Fibroblast of villous mesenchyme (primary cell): ENCODE measurements around the gene PRDM12. TPM values are rescaled to one million over a fixed set of nuclear protein-coding genes. Genes with fewer than 3 reads are reported as not detected.
"Not testable (repeated sequence)": the region's sequence is repeated elsewhere in the genome, so short reads cannot be mapped to it uniquely, and the experiment has no call there.

ENCODE experiments used
- DNase-seq: peaks from one replicate; pipeline ENCODE4 v3.0.0-alpha.2; 2010; ENCODE audit warnings: low read depth
- H3K4me3 ChIP-seq: 2 replicates; pipeline ENCODE4 v1.5.1; 2011; ENCODE audit warnings: low read depth, mild to moderate bottlenecking, low read length
- total RNA-seq: library from RNA; depleted of rRNA; stranded (reverse); fragments of >200 nt; gene quantifications from 2 replicates; pipeline ENCODE4 v1.2.3, GENCODE V29; 2012
- TF ChIP-seq, protein P1 (sequence below): IDR thresholded peaks from 2 replicates; pipeline ENCODE4 v1.5.1; 2012; ENCODE audit warnings: low read depth, mild to moderate bottlenecking, low read length; ENCODE audit not compliant: insufficient read depth

The PRDM12 gene
- total RNA-seq, 1 donor: not detected

DNA sequence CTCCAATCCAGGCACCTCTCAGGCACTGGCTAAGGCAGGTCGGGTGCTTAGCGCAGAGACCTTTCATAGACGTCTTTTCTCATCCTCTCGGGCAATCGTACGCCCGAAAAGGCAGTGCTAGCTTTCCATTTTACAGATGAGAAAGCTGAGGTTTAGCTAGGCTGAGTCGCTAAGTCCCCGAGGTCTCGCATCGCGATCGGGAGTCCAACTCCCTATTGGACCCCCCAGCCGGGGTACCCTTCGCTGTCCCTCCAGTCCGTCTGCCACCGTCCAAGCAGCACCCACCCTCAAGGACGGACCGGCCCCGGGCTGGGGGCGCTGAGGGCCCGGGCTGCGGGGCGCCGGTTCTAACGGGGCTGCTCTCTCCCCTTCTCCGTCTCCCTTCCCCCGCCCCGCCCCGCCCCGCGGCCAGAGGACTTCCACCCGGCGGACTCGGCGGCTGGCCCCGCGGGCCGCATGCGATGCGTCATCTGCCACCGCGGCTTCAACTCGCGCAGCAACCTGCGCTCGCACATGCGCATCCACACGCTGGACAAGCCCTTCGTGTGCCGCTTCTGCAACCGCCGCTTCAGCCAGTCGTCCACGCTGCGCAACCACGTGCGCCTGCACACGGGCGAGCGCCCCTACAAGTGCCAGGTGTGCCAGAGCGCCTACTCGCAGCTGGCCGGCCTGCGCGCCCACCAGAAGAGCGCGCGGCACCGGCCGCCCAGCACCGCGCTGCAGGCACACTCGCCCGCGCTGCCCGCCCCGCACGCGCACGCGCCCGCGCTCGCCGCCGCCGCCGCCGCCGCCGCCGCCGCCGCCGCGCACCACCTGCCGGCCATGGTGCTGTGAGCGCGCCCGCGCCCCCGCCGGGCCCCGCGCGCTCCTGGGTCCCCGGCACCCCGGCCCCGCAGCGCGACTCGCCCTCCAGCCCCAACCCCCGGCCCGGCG lies 16.7 kb downstream of the PRDM12 start:
- peak; percentile 84 for DNase-seq
- H3K4me3 ChIP-seq: peak overlapping the region; percentile 63
- TF ChIP-seq, protein P1, sequence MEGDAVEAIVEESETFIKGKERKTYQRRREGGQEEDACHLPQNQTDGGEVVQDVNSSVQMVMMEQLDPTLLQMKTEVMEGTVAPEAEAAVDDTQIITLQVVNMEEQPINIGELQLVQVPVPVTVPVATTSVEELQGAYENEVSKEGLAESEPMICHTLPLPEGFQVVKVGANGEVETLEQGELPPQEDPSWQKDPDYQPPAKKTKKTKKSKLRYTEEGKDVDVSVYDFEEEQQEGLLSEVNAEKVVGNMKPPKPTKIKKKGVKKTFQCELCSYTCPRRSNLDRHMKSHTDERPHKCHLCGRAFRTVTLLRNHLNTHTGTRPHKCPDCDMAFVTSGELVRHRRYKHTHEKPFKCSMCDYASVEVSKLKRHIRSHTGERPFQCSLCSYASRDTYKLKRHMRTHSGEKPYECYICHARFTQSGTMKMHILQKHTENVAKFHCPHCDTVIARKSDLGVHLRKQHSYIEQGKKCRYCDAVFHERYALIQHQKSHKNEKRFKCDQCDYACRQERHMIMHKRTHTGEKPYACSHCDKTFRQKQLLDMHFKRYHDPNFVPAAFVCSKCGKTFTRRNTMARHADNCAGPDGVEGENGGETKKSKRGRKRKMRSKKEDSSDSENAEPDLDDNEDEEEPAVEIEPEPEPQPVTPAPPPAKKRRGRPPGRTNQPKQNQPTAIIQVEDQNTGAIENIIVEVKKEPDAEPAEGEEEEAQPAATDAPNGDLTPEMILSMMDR: no peak

DNA sequence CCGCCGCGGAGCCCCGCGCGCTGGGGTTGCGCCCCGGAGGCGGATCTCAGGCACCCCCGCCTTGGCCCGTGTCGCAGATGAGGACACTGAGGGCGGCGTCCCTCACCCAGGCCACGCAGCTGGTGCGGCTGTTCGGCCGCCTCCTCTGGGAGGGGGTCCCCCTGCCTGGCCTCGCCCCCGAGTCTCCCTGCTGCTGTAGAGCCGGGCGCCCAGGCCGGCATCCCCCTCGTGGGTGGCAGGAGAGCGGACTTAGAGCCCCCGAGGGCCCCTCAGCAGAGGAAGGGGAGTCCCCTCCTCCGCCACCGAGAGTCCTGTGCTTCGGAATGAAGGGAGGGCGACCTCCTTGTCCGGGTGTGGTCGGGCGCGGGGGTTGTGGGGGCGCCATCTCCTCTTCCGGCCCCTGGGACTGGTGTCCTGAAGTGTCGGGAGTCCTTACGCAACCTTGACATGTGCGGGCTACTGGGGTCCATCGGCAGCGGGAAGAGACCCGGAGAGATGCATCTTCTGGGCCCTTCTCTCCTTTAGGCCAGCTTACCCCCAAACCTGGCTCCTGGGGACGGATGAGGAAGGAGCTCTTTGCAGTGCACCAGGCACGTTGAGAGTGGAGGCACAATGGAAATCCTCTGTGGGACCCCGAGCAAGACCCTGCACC lies 17.5 kb downstream of the PRDM12 start:
- no peak for DNase-seq
- peak overlapping the region; percentile 57 for H3K4me3 ChIP-seq
- TF ChIP-seq, protein P1: no peak

DNA sequence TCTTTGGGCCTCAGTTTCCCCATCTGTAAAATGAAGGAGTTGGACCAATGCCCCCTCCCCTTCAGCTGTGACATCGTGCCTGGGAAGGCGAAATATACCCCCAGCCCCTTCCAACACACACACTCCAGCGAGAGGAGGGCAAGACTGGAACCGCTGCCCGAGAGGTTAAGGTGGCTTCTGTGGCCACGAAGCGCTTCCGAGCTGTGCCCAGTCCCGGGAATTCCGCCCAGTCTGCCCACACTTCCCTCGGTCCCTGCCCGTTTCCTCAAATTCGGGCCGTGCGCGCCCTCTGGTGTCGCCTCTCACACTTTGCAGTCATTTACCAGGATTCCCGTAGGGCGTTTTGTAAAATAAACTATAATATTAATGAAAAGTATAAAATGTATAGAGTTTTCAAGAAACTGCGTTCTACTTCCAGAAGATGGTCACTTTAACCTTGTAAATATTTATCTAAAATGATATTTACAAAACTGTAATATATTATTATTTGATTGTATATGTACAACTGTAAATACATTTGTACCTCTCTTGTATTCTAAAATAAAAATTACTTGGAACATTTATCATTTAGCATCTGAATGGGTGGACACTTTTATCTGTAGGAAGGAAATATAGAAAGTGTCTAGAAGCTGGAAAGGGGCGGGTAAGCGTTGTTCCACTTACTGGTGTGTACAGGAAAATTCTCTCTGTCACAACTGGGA lies 18.2 kb downstream of the PRDM12 start:
- peak overlapping the region; percentile 57 for H3K4me3 ChIP-seq
- DNase-seq: peak; percentile 74
- TF ChIP-seq, protein P1: peak; percentile 78

DNA sequence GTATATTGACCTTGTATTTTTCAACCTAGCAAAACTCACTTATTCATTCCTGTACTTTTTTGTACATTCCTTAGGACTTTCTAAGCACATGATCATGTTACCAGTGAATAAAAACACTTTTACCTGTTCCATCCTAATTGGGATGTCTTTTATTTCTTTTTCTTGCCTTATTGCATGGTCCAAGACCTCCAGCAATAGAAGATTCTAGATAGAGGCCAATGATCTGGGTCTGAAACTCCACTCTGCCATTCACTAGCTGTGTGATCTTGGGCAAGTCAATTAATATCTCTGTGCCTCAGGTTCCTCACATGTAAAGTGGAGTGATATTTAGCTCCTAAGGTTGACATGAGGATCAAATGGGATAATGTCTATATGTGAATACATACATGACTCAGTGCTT lies 20.7 kb downstream of the PRDM12 start:
- TF ChIP-seq, protein P1: no peak
- no peak for DNase-seq
- H3K4me3 ChIP-seq: no peak overlapping the region

DNA sequence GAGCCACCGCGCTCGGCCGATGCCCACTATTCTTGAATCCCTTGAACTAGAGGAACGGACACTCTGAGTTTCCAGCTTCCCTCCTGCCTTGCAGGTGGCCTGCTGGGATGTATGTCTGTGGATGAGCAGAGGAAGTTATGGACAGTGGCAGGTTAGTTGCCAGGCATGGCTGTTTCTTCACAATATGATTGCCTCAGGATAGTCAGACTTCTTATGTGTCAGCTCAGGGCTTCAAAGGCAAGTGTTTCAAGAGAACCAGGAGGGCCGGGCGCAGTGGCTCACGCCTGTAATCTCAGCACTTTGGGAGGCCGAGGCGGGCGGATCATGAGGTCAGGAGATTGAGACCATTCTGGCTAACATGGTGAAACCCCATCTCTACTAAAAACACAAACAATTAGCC lies 21.6 kb downstream of the PRDM12 start:
- not testable (repeated sequence) for H3K4me3 ChIP-seq, DNase-seq

DNA sequence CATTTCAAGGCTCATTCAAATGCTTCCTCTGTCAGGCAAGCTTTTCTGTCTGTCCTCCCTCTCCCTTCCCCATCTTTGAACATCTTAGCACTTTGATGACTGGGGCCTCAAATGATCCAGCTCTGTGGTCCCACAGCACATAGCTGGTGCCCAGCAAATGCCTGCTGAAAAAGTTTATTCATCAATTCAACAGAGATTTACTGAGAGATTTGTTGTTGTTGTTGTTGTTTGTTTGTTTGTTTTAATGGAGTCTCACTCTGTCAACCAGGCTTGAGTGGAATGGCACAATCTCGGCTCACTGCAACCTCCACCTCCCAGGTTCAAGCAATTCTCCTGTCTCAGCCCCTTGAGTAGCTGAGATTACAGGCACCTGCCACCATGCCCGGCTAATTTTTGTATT lies 23.2 kb downstream of the PRDM12 start:
- TF ChIP-seq, protein P1: no peak
- no peak for DNase-seq
- H3K4me3 ChIP-seq: no peak overlapping the region

DNA sequence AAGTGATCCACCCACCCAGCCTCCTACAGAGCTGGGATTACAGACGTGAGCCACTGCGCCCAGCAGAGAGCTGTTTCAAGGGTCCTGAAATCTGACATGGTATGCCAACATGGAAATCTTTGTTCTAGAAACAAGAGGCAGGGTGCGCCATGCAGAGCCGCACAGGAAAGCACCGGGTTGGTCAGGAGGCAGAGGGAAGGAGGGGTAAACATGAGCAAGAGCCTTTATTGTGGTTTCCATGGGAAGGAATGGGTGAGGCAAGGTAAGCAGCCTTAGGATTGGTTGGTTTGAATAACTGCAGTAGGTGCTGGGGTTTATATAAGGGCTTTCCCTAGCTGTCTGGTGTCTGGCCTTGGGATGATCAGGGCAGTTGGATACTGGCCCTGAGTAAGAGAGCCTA lies 23.7 kb downstream of the PRDM12 start:
- no peak overlapping the region for H3K4me3 ChIP-seq
- DNase-seq: no peak
- TF ChIP-seq, protein P1: no peak
